ENCODE measurements around the gene PVALEF. TPM values are rescaled to one million over a fixed set of nuclear protein-coding genes. Genes with fewer than 3 reads are reported as not detected.

Gene PVALEF
- total and polyA plus RNA-seq, 9 donors: not detected

DNA sequence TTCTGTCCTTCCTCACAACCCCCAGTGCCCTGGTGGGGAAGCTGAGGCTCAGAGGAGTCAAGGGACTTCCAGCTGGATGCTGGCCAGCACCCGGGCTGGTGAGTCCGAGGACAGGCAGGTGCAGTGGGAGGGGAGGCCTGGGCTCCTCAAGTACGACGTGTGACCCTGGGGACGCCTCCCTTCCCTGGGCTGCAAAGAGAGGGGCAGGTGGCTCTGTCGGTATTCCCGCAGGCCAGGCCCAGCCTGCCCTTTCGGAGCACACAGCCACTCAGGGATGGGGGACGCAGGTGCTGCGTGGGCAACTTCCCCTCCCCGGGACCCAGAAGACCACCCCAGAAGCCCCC, 33.1 kb upstream of the PVALEF start:
- TF ChIP-seq EP300 (IDR thresholded peaks at IDR 0.05) (no peak), POLR2A (IDR thresholded peaks at IDR 0.05) (no peak)
- TF ChIP-seq, protein P1, sequence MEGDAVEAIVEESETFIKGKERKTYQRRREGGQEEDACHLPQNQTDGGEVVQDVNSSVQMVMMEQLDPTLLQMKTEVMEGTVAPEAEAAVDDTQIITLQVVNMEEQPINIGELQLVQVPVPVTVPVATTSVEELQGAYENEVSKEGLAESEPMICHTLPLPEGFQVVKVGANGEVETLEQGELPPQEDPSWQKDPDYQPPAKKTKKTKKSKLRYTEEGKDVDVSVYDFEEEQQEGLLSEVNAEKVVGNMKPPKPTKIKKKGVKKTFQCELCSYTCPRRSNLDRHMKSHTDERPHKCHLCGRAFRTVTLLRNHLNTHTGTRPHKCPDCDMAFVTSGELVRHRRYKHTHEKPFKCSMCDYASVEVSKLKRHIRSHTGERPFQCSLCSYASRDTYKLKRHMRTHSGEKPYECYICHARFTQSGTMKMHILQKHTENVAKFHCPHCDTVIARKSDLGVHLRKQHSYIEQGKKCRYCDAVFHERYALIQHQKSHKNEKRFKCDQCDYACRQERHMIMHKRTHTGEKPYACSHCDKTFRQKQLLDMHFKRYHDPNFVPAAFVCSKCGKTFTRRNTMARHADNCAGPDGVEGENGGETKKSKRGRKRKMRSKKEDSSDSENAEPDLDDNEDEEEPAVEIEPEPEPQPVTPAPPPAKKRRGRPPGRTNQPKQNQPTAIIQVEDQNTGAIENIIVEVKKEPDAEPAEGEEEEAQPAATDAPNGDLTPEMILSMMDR (IDR thresholded peaks at IDR 0.05): no peak
- H3K27ac ChIP-seq: no peak overlapping the region
- no peak for DNase-seq
- no peaks in the 10 kb centered on the region for H3K4me1 ChIP-seq (ENCODE audit: insufficient read depth)
- H3K36me3 ChIP-seq: no peaks in the 10 kb centered on the region
- H3K27me3 ChIP-seq: no peaks in the 10 kb centered on the region
- WGBS, 3 donors: 61 to 69% (median 62%) methylated on average over 11 of the region's 11 CpGs
- intact Hi-C loops (cut with DNase I): no loop called here
- H3K9me3 ChIP-seq: no peaks in the 10 kb centered on the region
- no peak overlapping the region for H3K4me3 ChIP-seq

DNA sequence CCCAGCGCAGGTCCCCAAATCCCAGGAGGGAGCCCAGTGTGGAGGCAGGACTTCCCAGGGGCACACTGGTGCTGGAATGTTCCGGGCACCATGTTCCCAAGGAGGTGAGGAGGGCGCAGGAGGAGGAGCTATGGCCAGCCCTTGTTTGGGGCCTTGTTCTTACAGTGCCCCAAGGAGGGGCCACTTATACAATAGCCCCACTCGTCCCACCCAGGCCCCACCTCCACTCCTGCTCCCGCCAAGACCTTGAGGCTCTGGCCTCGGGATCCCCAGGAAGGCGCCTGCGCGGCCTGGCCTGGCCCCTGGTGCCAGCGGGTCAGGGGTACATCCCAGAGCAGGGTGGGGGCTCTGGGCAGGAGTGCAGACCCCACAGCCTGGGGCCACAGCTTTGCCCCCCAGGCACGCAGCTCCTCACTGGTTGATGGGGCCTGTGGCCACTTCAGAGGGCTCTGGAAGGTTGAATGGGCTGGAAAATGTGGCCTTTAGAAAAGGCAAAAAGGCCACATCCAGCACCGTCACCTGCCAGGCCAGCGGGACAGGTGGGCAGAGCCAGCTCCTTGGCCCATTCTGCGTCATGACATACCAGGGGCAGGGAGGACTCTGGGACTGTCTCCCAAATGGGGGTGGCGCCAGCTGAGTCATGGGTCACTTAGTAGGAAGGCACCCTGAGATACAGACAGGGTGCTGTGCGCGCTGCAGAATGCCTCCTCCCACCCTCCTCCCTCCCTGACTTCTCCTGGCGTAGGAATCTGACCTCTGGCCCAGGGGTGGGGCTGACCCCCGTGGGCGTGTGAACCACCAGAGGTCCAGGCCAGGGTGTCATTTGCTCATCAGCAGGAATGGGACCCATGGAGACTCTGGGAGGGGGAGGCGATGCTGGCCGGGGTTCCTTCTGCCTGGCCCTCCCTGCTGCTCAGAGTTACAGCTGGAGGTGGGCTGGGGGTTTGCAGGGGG, 32.3 kb upstream of the PVALEF start:
- Histone ChIP-seq H3K4me3 (no peak overlapping the region), H3K36me3 (no peaks in the 10 kb centered on the region), H3K4me1 (ENCODE audit: insufficient read depth) (no peaks in the 10 kb centered on the region), H3K27me3 (no peaks in the 10 kb centered on the region), H3K9me3 (no peaks in the 10 kb centered on the region), H3K27ac (no peak overlapping the region)
- TF ChIP-seq, protein P1 (IDR thresholded peaks at IDR 0.05): no peak
- TF ChIP-seq EP300 (IDR thresholded peaks at IDR 0.05) (no peak), POLR2A (IDR thresholded peaks at IDR 0.05) (no peak)
- 78 to 81% (median 79%) methylated on average over 21 to 22 of the region's 22 CpGs for WGBS, 3 donors
- no peak for DNase-seq
- intact Hi-C loops (cut with DNase I): no loop called here

DNA sequence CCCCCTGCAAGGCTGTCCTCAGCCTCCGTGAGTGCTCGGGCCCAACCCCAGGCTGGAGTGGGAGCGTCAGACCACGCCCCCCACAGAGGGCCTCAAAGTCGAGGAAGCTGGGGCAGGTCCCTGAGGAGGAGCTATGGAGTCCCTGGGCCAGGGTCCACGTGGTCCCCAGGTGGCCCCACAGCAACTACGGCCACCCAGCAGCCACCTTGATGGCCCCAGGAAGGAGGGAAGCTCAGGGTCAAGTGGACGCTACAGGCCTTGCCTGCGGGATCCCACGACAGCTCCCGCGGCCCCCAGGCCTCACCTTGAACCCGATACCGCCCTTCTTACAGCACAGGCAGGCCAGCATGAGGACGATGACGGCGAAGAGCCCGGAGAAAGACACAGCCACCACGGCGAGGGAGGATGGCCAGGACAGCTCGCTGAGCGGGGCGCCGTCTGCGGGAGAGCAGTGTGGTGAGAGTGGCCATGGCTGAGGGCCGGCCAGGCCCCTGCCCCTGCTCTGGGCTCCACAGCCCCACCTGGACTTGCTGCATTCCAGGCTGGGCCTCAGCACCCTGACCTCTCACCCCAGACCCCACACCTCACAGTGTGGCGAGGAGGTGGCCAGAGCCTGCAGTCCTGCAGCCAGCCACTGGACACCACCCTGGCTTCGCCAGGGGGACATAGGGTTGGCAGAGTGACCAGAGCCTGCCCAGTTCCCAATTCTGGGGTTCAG, 31.1 kb upstream of the PVALEF start:
- DNase-seq: no peak
- H3K4me3 ChIP-seq: no peak overlapping the region
- intact Hi-C loops (cut with DNase I): no loop called here
- no peaks in the 10 kb centered on the region for H3K27me3 ChIP-seq
- H3K4me1 ChIP-seq (ENCODE audit: insufficient read depth): no peaks in the 10 kb centered on the region
- no peak overlapping the region for H3K27ac ChIP-seq
- 65 to 79% (median 71%) methylated on average over 23 to 28 of the region's 28 CpGs for WGBS, 3 donors
- TF ChIP-seq POLR2A (IDR thresholded peaks at IDR 0.05): no peak
- TF ChIP-seq, protein P1 (IDR thresholded peaks at IDR 0.05): no peak
- no peak for TF ChIP-seq EP300 (IDR thresholded peaks at IDR 0.05)
- H3K36me3 ChIP-seq: no peaks in the 10 kb centered on the region
- H3K9me3 ChIP-seq: no peaks in the 10 kb centered on the region

DNA sequence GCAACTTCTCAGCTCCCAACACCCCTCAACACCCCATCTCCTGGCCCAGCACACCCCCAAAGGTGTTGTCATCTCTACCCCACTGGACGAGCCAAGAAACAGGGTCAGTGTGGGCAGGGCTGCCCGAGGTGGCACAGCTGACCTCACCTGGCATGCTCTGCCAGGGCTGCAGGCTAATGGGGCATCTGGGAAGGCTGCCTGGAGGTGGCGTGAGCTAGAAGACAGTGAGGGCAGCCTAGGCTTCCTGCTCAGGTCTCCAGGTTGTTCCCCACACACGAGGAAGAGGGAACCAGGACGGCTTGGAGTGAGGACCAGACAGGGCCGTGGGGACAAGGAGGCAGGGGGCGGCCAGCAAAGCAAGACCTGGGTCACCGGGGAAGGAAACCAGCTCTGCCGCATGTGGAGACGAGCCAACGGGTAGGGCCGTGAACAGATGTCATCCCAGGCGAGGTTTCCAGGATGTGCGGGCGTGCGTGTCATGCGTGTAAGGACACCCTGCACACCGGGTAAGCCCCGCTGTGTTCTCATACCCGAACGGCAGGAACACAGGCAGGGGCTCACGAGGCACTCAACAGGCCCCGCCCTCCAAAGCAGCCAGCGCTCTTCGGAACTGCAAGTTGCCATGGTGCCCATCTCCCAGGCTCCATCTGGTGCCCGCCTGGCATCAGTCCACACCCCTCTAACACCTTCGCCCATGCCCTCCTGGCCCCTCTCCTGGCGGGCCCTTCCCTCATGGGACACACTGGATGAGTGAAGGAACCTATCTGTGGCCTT, 29.6 kb upstream of the PVALEF start:
- Histone ChIP-seq H3K36me3 (no peaks in the 10 kb centered on the region), H3K9me3 (no peaks in the 10 kb centered on the region), H3K4me1 (ENCODE audit: insufficient read depth) (no peaks in the 10 kb centered on the region), H3K27me3 (no peaks in the 10 kb centered on the region), H3K4me3 (no peak overlapping the region), H3K27ac (no peak overlapping the region)
- DNase-seq: no peak
- TF ChIP-seq, protein P1 (IDR thresholded peaks at IDR 0.05): no peak
- TF ChIP-seq EP300 (IDR thresholded peaks at IDR 0.05) (no peak), POLR2A (IDR thresholded peaks at IDR 0.05) (no peak)
- WGBS, 3 donors: 78 to 83% (median 80%) methylated on average over 28 of the region's 28 CpGs
- intact Hi-C loops (cut with DNase I): no loop called here
